ENCODE data around the gene ZFAND3.

GRCh38 chr6:37816599-37817375 lies 2.7 kb upstream of the ZFAND3 start:
- no peak for TF ChIP-seq CTCF (conservative IDR thresholded peaks at IDR 0.05 in 1 of 2, IDR thresholded peaks at IDR 0.05 in 1 of 2; ENCODE audit: low read depth in 1 of 2, low read length in 2 of 2)
- TF ChIP-seq EZH2 (IDR thresholded peaks at IDR 0.05; ENCODE audit: low read length, missing control alignments), result no peak

Measured in fibroblast of lung (primary cell).